ENCODE results near the gene DENND6B.

DENND6B gene

DNA sequence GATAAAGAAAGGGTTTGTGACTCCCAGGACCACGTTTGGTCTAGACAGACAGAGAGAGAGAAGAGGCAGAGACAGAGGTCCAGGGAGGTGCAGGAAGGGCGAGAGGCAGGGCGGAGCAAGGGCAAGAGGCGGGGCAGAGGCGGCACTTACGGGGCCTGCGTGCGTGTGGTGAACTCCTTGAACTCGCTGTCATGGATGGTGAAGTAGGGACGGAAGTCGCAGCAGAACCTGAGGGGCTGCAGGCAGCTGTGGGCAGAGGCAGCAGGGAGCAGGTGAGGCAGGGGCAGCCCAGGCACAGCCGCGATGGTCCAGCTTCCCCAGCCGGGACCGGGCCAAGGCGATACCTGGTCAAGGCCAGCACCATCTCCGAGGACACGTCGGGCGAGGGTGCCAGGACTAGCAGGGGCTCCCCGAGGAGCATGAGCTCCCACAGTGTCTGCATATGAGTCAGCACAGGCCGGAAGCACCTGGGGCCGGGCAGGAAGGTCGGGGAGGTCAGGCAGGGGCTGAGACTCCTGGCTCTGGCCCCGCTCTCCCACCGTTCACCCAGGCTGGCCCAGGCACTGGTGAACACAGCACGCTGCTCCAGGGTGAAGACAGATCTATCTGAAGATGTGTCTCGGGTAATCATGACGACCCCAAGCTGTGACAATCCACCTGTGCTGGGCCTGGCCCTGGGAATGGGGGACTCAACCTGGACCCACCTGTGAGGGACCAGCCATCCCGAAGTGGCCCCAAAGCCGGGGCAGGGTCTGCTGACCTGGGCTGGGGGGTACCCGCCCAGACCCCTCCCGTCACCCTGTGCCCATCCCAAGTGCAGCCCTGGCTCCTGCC is 12.1 kb downstream of the DENND6B start:
- peak; percentile 82 for DNase-seq

DNA sequence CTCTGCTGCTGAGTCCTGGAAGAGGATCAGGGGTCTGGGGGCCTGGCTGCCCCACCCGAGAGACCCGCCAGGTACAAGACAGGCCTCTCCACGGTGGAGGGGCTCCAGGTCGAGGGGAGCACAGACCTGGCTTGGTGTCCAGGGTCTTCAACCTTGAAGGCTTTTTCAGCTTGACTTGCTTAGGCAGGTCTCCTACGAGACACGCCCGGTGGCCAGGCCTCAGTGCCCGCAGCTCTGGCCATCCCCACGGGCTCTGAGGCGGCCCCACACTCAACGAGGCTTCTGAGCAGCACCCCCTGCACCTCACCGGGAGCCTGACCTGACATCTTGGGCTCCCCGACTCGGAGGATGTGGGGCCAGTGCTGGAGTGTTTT is 12.7 kb downstream of the DENND6B start:
- DNase-seq, result no peak

DNA sequence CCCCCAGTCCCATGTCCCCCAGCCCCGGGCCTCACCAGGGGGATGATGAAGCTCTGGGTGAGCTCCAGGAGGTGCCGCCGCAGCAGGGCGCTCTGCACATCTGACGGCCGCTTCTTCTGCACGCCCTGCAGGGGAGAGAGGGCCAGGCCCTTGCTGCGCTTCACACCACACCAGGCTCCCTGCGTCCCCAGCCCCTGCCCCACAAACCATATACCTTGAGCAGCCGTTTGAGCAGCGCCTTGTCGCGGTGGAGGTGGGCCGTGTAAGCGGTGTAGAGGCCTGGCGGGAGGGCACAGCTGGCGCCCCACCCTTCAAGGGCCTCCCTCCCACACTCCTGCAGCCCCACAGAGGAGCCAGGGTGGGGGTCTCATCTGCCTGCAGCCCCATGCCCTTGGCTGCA is 13.2 kb downstream of the DENND6B start:
- no peak for DNase-seq

DNA sequence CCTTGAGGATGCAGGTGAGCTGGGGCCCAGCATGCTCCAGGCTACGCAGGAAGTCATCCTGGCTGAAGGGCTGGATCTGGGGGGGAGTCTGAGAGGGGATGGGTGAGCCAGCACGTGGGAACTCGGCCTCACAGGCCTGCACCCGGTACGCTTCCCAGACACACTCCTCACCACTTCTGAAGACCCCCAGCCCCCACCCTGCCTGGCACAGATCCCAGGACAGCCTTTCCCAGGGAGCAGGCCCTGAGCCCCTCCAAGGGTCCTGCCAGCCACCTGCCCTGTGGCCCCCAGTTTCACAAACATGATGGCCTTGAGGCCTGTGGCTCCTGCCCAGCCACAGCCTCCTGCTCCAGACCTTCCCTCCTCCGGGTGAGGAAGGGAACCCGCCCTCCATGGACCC is 13.8 kb downstream of the DENND6B start:
- DNase-seq, result no peak

DNA sequence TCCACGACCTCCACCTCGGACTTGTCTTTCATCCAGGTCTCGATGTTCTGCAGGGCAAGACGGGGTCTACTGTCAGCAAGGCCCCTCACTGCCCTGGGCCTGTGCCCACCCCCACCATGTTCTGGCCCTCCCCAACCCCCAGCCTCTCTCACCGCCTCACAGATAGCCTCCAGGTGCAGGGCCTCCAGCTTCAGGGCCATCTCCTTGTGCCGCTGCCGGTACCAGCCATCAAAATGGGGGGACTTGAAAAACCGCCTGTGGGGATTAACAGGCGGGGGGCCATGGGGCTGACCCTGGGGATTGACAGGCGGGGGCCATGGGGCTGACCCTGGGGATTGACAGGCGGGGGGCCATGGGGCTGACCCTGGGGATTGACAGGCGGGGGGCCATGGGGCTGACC is 14.4 kb downstream of the DENND6B start:
- DNase-seq, result no peak

DNA sequence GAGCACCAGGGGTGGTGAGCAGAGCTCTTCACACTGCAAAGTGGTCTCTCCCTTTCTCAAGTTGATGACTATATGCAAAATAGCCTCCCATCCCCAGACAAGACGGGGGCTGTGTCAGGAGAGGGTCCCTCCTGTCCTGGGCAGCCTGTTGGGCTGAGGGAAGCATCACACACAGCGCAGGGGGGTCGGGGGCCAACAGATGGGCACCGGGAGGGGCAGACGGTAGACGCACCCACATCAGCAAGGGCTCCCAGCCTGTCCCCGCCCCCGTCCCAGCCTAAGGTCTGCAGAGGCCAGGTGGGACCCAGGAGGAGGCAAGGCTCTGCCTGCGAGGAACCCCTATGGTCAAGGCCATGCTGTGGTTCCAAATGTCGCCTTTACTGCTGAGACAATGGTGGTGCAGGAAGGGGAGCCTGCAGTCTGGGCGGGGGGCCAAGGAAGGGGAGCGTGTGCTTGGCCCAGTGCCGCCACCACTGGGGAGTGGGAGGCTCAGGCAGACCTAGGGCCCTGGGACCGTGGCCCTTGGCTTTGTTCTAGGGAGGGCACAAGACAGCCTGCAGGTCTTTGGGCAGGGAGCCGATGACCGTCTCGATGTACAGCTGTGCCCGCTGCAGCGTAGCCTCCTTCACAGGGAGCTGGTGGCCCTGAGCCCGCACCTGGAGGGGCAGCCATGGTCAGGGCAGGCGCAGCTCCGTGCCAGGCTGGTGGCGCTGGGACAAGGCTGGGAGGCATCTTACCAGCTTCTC is 15.0 kb downstream of the DENND6B start:
- DNase-seq, result no peak

DNA sequence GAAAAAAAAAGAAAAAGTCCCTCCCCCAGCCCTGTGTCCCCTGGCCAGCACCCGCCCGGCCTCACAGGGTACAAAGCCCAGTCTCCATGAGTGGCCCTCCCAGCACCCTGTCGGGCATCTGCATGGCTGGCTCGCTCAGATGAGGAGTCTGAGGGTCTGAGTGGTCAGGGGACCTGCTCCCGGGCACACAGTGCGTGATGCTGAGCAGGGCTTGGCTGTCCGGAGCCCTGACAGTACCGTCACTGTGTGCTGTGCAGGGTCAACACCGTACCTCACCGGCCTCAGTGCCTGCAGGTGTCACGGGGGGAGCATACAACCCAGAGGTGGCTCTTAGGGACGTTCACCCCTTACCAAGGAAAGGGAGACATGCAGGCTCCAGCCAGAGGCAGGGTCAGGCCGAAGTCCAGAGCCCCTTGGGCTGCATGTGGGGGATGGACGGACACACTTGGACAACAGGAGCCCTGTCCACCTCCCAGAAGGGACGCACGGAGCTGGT is 15.8 kb downstream of the DENND6B start:
- no peak for DNase-seq

DNA sequence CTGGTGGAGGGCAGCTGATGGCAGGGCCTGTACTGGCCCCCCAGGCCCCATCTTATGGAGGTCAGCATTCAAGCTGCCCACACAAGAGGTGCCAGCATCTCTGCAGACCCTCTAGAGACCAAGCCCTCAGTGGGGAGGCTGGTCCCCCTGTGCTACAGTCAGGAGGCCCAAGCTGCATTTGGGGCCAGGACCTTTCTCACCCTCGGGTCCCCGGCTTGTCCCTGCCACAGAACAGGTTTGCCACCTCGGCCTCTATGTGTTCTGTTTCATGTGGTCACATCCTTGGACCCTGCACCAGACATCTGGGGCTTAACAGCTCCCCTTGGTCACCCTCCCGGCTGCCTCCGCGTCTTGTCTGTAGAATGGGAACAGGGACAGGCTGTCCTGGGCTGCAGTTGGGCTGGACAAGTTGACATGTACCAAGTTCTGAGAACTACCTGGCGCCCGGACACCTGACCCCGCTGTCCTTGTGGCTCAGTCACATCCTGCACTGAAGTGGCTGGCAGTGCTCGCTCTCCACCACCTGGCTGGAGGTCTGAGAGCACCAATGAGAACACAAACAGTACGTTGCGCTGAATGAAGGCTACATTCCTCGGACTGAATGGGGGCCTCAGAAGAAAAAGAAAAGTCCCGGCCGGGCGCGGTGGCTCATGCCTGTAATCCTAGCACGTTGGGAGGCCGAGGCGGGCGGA is 16.6 kb downstream of the DENND6B start:
- DNase-seq, result no peak

DNA sequence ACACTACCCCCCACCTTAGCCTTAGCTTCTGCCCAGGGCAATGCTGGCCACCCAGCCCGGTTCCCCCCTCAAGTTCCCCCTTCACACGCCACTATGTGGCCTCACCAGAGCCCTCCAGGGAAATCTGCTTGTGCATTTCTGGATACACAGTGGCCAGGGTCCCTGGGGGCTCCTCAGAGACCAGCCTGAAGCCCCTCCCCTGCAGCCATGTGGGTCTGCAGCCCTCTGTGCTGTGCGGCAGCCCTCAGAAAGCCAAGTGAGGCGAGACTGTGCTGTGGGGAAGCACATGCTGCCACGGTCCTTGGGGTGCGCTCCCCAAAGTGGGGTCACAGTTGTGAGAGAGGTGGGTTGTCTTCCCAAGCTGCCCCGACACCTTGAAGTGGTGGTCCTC is 17.2 kb downstream of the DENND6B start:
- no peak for DNase-seq

DNA sequence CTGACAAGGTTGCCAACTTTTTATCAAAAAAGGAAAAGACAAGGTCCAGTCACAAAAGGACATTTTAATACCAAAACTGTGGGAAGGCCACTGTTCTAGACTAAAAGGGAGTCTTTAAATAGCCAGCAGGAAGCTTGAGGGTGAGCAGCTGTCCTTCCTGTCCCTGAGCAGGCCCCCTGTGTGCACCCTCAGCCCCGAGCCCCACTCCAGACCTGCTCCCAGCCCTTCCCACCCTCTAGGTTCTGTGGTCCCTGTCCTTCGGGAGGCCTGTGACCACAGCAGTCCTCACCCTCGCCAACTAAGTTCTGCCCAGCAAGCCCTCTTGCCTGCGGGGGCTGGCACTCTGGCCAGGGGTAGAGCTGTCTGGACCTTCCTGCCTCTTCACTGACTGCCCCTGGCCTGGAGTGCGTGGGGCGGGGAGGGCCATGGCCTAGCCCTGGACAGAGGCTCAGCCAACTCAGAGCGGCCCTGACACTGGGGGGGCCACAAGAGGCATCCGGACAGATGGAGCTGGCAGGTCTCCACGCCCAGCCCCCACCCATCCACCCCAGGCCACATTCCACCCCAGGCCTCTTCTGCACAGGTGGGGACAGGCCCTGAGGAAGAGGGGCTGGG is 17.7 kb downstream of the DENND6B start:
- no peak for DNase-seq

DNA sequence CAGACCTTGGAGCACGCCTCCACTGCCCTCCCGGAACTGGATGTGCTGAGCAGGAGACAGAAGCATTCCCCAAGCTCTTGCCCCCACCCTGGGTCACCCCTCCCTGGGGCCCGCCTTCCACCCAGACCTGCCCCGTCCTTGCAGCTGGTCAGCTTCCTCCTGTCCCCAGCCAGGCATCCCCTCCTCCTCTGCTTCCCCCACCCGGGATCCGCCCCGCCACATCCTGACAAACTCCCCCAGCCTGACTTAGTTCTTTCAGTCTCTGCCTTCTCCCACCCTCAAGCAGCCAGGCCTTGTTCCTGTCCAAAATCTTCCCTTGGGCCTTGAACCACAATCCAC is 18.2 kb downstream of the DENND6B start:
- DNase-seq, result no peak

DNA sequence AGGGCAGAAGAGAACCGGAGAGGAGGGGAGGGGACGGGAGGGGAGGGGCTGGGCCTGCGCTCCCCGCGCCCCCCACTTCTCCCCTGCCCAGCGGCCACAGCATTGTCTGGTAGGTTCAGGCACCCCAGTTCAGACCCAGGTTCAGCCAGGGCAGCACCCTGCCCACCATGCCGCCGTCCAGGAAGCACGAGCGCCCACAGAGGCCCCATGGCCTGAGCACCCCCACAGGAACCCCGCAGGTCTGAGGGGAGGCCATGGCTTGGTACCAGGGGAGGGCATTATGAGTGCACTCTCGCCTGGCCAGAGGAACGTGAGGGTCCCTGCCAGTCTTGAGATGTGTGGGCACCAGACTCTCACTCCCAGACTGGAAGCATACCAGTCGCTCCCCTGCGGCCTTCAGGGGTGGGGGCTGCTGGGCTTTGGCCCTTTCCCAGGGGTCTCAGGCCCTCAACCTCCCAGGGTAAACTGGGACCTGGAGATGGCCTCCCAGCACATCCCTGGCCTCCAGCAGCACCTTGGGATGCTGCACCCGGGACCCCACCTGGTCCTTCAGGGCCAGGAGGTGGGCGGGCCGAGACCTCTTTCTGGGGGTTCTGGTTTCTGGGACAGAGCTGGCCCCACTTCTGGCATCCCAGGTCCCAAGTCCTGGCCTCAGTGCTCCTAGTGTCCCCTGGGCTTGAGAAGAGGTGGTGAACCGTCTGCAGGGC is 18.8 kb downstream of the DENND6B start:
- no peak for DNase-seq

DNA sequence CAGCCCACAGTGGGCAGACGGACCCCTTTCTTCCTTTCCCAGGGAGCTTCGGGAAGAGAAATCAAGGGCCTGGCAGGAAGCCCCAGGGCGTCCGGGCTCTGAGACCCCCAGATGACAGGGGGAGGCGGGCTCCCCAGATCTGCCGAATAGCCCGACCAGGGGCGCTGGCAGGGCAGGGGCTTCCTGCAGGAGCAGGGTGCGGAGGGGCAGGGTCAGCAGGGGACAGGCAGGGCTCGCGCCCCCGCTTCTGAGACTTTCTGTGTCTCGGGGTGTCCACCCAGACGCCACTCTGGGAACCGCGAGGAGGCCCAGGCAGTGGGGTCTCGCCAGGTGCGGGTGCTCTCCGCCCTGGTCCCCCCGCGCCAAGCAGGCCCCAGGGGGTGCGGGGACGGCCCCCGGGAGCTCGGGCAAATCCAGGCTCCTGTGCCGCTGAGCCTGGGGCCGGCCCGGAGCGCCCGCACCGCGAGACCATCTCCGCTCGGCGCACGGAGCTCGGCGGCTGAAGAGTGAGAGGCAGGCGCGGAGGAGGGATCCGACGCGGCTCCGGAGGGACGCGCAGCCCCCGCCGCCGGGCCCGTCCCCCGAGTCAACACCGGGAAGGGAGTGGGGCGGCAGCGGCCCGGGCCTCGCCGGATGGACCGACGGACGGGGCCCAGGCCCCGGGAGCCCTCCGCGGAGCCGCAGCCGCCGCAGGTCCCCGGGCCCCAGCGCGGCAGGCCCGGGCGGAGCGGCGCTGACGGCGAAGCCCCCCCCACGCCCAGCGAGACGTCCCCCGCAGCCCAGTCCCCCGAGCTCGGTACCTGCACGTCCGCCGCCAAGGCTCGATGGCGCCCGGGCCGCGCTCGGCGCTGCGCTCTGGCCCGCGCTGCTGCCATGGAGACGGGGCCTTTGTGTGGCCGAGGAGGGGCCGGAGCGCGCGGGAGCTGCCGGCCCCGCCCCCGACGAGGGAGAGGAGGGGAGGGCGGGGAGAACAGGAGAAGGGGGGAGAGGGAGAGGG is 19.8 kb downstream of the DENND6B start, which contains the start of gene PLXNB2:
TSS of gene PLXNB2 (minus strand) at position 894 of the 997 bp plus-strand sequence. CDS start 17,062 bp downstream, outside the sequence.
- peak; percentile 12 for DNase-seq

DNA sequence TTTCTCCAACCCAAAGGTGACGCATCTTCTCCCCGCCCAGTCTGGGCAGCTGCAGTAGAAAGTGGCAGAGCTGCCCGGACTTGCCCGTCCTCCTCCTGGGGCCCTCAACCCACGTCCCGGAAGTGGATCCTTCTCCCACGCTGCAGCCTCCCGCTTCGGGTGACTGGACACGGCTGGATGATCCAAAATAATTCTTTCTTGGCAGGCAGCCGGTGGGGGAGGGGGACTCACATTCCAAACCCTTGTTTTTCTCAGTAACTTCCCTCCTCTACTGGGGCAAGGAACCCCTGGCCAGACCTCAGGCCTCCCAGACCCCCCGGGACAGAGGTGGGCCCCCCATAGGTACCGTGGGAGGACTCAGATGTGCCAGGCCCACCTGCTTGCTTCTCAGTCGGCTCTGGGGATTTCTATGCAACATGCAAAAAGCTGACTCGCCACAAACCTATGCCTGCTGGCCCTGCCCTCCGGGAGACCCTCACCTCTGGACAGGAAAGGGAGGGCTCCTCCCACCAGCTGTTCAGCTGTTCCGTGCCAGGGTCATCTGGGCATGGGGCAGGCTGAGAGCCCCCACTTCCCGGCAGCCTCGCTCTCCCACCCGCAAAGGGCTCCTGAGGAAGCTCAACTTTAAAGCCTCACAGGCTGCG is 20.8 kb downstream of the DENND6B start:
- peak; percentile 20 for DNase-seq

DNA sequence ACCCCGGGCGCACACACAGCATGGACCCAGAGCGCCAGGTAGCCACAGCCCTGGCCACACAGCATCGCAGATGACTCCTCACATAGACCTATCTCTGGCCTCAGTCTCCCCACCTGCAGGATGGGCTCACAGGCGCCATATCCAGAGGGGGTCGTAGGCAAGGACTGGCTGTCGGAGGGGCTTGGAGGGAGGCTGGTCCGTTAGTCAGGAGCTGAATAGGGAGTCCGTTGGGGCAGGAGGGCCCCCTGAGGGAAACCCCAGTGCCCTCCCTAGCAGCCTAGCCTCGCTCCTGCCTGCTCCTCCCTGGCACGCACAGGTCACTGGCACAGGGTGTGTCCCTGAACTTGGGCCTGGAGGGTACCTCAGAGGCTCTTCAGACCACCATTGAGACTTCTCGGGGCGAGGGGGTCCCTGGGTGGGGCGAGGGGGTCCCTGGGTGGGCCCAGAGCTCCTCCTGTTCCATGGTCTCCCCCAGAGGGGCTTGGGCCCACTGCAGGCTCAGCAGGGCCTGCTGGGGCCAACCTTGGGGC is 21.4 kb downstream of the DENND6B start:
- no peak for DNase-seq

DNA sequence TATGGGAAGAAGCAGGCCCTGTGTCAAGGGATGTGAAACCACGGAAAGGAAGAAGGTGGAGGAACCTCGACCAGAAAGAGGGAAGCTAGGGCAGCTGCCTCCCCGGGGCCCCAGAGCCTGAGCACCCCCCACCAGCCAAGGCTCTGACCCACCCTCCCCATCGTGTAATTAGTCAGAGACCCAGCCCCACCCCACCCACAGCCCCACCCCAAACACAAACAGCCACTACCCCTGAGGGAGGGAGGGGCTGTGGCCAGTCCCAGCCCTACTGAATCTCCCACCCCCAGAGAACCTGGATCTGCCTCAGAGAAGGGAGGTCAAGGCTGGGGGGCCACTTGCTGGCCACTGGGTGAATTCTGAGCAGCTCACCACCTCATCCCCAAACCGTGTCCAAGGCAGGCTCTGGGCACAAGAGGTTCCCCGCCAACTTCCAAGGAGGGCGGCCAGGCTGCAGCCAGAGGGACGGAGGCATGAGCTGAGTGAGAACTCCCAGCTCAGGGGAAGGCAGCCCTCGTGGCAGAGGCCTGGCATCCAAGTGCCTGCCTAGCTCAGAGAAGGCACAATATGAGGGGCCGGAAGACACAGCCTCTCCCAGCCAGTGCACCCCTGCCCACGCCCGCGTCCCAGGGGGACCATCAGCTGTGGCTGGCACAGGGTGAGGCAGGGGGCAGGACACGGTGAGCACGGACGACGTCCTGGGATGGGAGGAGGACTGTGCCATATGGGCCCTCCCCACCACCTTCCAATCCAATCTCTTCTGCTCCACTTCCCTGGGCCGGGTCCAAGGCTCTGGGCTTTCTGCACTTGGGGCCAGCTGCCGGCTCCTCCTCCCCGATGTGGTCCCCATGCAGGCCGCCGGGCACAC is 22.1 kb downstream of the DENND6B start:
- no peak for DNase-seq

DNA sequence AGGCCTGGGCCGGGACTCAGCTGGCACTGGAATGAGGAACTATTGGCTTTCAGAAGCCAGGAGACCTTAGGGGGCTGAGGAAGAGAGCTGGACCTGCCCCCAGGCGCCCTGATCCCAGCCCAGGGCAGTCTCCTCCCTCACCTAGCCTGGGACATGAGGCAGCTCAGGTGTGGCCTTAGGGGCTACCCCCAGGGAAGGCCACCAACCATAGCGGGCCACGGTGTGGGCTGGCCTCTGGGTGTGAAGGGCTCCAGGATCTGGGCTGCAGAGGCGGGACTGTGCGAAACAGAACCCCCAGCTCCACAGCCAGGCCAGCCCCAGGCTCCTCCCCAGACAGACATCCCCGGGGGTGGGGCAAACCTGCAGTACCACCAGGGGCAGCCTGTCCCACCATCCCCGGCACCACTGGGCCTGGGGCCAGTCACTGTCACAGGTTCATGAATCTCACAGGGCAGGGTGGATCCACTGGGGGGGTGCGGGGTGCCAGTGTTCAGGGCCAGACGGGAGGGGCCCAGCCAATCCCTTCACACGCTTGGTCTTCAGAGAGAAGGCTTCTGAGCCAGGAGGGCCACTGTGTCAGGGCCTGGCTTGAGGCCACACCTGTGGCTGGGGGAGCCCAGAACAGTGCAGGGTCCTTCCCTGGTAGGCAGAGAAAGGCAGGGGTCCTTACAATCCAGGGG is 22.8 kb downstream of the DENND6B start:
- no peak for DNase-seq

DNA sequence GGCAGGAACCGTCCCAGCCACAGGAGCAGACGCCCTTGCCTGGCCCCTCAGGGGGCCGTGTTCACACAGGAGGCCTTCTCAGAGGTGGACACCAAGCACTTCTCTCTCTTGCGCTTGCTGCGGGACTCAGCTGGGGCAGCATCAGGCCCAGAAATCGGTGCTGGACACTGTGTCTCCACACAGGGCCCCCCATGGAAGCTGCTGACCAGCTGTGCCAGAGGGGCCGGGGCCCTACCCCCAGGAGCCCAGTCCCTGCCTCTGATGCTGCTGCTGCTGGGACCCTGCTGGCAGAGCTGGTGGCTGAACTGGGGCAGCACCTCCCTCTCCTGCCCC is 23.3 kb downstream of the DENND6B start:
- DNase-seq, result no peak

DNA sequence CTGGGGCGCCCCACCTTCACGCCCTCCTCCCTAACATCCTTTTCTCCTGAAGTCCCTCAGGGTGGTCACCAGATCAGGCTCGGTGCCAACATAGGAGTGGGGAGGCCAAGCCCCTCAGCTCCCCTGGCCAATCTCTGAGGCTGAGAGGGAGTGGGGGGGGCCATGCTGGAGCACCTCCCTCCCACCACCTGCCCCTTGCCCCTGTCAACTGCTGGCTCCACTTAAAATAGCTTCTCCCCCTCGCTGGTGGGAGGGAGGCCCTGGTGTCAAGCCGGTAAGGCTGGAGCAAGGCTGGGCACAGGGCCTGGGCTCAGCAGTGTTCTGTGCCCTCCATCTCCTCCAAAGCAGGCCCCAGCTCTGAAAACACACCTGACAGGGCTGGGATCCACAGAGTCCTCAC is 24.2 kb downstream of the DENND6B start:
- no peak for DNase-seq
